Measurements from ENCODE around the gene DIPK1B. TPM values are rescaled to one million over a fixed set of nuclear protein-coding genes. Genes with fewer than 3 reads are reported as not detected.

DIPK1B gene
- total RNA-seq, 1 donor from 2014 or later, result 293 TPM

DNA sequence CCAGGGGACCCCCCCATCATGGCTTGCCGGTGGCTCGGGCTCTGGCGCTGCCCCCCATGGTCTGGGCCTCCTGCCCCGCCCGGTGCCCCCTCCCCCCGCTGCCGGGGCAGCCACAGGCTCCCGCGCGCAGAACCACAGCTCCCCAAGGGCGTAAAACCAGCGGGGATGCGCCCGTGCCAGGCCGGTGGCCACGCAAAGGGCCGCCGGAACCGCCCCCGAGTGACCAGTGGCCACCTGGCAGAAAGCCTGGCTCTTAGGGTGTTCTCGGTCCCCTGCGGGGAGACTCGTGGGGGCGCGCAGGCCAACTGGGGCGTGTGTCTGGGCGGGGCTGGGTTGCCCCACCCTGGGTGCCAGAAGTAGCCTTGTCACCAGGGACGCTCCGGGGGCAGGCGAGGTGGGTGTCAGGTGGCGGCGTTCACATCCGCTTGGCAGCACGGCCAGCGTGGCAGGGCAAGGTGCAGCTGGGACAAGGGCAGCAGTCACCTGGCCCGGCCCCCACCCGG, 24.6 kb upstream of the DIPK1B start:
- H3K9me3 Mint-ChIP-seq (ENCODE audit: unreplicated experiment), result no peaks in the 10 kb centered on the region
- peak; percentile 28 for DNase-seq (ENCODE audit: low spot score)
- H3K27me3 Mint-ChIP-seq (ENCODE audit: unreplicated experiment), result peaks cover 32% of the 10 kb centered on the region
- peaks cover 5% of the 10 kb centered on the region for H3K36me3 Mint-ChIP-seq (ENCODE audit: low read depth, unreplicated experiment)
- H3K27ac Mint-ChIP-seq (ENCODE audit: unreplicated experiment), result no peak overlapping the region
- TF ChIP-seq, protein P1, sequence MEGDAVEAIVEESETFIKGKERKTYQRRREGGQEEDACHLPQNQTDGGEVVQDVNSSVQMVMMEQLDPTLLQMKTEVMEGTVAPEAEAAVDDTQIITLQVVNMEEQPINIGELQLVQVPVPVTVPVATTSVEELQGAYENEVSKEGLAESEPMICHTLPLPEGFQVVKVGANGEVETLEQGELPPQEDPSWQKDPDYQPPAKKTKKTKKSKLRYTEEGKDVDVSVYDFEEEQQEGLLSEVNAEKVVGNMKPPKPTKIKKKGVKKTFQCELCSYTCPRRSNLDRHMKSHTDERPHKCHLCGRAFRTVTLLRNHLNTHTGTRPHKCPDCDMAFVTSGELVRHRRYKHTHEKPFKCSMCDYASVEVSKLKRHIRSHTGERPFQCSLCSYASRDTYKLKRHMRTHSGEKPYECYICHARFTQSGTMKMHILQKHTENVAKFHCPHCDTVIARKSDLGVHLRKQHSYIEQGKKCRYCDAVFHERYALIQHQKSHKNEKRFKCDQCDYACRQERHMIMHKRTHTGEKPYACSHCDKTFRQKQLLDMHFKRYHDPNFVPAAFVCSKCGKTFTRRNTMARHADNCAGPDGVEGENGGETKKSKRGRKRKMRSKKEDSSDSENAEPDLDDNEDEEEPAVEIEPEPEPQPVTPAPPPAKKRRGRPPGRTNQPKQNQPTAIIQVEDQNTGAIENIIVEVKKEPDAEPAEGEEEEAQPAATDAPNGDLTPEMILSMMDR (IDR thresholded peaks at IDR 0.05; ENCODE audit: unreplicated experiment), result no peak
- peak overlapping the region; percentile 47 for H3K4me3 Mint-ChIP-seq (ENCODE audit: unreplicated experiment)
- peaks cover 4% of the 10 kb centered on the region for H3K4me1 Mint-ChIP-seq (ENCODE audit: unreplicated experiment)

DNA sequence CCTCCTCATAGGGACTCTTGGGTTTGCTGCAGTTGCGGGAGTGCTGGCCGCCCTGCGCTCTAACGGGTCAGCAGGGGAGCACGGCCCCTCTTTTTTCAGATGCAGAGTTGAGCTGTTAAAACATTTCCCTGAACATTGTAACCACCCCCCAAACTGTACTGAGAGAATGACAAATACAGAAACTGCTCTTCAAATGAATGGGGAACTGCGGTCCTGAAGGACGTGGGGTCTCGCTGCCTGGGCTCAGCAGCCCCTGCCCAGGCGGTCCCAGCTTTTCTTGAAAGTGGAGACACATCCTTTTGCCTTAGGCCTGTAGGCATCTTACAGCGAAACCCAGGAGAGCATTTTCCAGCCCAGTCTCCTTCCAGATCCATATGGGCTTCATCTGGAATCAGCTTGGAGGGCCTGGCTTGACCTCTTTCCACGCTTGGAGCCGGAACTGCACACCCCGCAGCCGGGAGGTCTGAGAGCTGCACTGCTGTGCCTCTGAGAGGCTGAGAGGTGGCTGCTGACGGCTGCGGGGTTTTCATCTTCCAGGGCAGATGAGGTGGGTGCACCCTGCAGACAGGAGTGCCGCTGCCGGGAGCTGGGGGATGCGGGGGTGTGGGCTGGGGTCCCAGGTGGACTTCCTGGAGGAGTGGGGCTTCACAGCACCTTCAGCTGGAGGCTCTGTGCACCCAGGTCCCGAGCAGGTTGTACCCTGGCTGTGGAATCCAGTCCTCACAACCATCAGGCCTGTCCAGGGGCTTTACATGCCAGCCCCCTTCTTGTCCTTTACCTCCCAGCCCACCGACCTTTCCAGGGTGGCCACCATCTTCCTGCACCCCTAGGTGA, 23.9 kb upstream of the DIPK1B start:
- Mint-ChIP-seq H3K27ac (ENCODE audit: unreplicated experiment) (peak overlapping the region; percentile 61), H3K4me3 (ENCODE audit: unreplicated experiment) (peak overlapping the region; percentile 83), H3K9me3 (ENCODE audit: unreplicated experiment) (no peaks in the 10 kb centered on the region), H3K36me3 (ENCODE audit: low read depth, unreplicated experiment) (peaks cover 5% of the 10 kb centered on the region), H3K27me3 (ENCODE audit: unreplicated experiment) (peaks cover 26% of the 10 kb centered on the region), H3K4me1 (ENCODE audit: unreplicated experiment) (peaks cover 11% of the 10 kb centered on the region)
- TF ChIP-seq, protein P1 (IDR thresholded peaks at IDR 0.05; ENCODE audit: unreplicated experiment), result no peak
- peak; percentile 9 for DNase-seq (ENCODE audit: low spot score)

DNA sequence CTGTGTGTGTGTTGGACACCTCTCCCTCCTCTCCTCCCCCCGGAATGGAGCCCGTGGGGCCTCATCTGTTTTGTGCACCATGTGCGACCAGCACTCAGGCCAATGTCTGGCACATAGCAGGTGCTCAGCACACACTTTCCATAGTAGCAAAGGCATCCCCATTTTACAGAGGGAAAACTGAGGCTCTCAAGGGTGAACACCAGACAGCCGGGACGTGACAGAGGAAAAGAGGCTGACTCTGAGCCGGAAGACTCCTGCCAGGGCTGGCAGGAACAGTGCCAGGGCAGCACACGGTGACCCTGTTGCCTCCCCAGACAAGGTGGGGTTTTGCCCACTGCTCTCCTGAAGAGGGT, 23.3 kb upstream of the DIPK1B start:
- peak overlapping the region; percentile 61 for H3K27ac Mint-ChIP-seq (ENCODE audit: unreplicated experiment)
- no peak for DNase-seq (ENCODE audit: low spot score)
- no peaks in the 10 kb centered on the region for H3K9me3 Mint-ChIP-seq (ENCODE audit: unreplicated experiment)
- peaks cover 11% of the 10 kb centered on the region for H3K4me1 Mint-ChIP-seq (ENCODE audit: unreplicated experiment)
- H3K4me3 Mint-ChIP-seq (ENCODE audit: unreplicated experiment), result peak overlapping the region; percentile 83
- peaks cover 21% of the 10 kb centered on the region for H3K27me3 Mint-ChIP-seq (ENCODE audit: unreplicated experiment)
- H3K36me3 Mint-ChIP-seq (ENCODE audit: low read depth, unreplicated experiment), result peaks cover 2% of the 10 kb centered on the region
- TF ChIP-seq, protein P1 (IDR thresholded peaks at IDR 0.05; ENCODE audit: unreplicated experiment), result no peak

DNA sequence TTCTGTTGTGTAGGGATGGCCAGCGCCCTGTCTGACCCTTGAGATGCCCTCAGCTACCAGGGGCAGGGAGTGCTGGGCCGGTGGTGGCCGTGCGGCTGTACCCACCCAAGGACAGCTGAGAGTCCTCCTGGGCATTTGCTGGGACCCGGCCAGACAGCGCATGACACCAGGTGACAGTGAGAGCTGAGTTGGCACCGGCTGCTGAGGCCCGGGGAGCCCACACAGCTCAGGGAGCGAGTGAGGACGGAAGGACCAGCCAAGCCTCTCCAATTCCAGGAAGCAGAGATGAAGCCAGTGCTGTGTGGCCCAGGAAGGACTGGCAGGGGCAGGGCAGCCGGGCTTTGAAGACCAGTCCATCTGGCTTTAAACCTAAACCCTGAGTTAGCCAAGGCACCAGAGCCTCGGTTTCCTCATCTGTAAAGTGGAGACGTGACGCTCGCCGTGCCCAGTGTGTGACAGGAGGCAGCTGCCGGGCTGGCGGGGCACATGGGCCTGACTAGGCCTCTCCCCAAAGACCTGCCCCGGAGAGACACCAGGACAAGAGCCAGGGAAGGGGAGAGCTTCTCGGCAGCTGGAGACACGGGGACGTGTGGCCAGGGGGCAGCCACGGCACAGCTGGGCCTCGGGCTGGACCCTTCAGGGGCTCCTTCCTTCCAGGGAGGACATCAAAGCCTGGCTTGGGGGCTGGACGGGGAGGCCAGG, 22.1 kb upstream of the DIPK1B start:
- H3K4me3 Mint-ChIP-seq (ENCODE audit: unreplicated experiment), result peak overlapping the region; percentile 60
- TF ChIP-seq, protein P1 (IDR thresholded peaks at IDR 0.05; ENCODE audit: unreplicated experiment), result no peak
- H3K9me3 Mint-ChIP-seq (ENCODE audit: unreplicated experiment), result no peaks in the 10 kb centered on the region
- H3K4me1 Mint-ChIP-seq (ENCODE audit: unreplicated experiment), result peaks cover 11% of the 10 kb centered on the region
- H3K36me3 Mint-ChIP-seq (ENCODE audit: low read depth, unreplicated experiment), result no peaks in the 10 kb centered on the region
- H3K27ac Mint-ChIP-seq (ENCODE audit: unreplicated experiment), result peak overlapping the region; percentile 2
- peaks cover 13% of the 10 kb centered on the region for H3K27me3 Mint-ChIP-seq (ENCODE audit: unreplicated experiment)
- no peak for DNase-seq (ENCODE audit: low spot score)

Data from endothelial cell (in vitro differentiated cells).